Measurements from ENCODE around the gene GRID1.

- TF ChIP-seq CTCF (IDR thresholded peaks at IDR 0.05) (no peak), POLR2A (IDR thresholded peaks at IDR 0.05) (no peak)
Measured at GRCh38 chr10:85888559-85888958, 478.0 kb downstream of the GRID1 start.

Data from thyroid gland (tissue), 4 donors.